Stimulated activated CD8-positive, alpha-beta memory T cell treated with anti-CD3 and anti-CD28 coated beads, Interleukin-4, amount 100 ng/mL, for 4 hours (primary cell): Measurements from ENCODE around the gene KCNMA1.

Experiments used
- DNase-seq, 2 donors: peaks; one replicate each; pipeline ENCODE4 v3.0.0-alpha.2; 2020; ENCODE audit warnings: low read depth in 2 of 2, low spot score in 1 of 2

KCNMA1 gene

DNA sequence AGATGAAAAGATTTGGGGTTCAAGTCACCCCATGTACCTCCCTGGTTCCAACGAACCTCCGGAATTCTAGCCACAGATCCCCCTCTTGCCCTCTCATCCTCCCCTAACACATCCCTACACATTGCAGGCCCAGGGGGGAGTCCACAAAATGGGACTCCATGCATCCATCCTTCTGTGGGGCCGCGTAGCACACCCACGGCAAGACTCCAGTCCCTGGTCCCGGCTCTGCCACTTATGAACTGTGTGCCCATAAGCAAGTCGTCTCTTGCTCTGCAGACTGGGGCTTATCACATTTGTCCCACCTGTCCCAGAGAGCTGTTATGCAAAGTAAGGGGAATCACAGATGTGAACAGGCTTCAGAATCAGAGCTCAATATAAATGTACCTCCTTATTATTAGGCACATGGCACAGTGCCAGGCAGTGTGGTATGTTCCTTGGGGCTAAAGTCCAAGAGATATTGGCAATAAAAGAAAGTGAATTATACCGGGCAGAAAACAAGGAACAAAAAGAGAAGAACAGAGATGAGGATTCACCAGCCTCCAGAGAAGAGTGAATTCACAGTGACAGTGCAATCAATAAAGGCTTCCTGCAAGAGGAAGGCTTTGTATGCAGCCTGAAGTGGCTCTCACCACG, 73.9 kb downstream of the KCNMA1 start:
- DNase-seq, result no peak

DNA sequence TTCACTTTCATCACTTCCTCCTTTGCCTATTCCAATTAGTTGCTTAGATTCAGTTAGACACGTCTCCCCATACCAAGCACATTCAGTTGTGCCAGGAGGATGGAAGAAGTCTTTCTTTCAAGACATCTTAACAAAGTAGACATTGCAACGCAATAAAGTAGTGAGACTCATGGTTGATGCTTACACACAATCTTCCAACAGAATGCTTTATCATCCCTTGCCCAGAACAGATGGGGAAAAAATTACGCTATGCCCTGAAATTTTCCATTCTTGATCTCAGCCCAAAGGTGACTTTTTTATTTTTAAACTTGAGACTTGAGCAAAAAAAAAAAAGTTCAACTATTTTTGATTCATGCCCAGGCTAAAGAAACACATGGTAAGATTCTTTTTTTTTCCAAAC, 74.9 kb downstream of the KCNMA1 start:
- DNase-seq, result no peak

DNA sequence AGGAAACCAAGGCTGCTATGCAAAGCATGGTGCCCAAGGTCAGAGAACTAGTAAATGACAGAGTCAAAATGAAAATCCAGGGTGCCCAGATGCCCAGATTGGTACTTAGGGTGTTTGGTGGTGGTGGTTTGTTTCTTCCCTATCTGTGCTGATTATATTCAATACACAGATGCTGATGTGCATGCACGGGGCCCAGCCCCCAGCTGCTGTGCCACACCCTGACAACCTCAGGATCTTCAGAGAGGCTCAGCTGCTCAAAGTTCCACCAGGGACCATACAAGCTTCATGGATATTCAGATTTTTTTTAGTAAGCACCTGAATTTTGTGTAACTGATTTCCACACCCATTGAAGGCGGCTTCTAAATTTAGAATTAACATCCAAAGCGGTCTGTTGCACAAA, 75.6 kb downstream of the KCNMA1 start:
- DNase-seq, result no peak

DNA sequence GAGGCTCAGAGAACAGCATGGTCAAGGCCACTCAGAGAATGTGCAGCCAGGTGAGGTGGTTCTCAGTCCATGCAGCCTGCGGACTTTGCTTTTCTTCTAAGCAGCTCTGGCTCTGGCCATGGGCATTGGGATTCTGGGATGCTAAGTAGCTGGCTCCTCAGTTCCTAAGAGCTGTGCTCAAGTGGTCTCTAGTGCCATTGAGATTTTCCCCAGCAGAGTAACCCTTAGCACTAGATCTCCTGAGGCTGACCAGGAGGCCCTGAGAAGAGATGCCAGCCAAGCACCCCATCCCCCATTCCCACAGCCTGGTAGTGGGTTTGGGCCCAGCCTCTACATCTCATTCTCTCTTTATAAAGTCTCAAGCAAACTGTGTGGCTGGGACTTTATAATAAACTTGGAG, 77.1 kb downstream of the KCNMA1 start:
- DNase-seq, result no peak

DNA sequence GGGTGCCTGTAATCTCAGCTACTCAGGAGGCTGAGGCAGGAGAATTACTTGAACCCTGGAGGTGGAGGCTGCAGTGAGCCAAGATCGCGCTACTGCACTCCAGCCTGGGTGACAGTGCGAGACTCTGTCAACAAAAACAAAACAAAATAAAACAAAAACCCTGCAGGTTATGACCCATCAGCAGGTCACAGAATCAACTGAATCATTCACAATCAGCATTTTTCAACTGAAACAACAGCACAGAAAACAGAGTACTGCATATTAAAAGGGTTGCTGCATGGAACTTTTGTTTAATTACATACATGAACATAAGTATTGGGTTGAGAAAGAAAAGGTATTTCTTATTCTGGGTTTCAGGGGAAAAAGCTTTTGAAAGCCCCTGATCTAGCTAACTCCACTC, 77.6 kb downstream of the KCNMA1 start:
- no peak for DNase-seq

DNA sequence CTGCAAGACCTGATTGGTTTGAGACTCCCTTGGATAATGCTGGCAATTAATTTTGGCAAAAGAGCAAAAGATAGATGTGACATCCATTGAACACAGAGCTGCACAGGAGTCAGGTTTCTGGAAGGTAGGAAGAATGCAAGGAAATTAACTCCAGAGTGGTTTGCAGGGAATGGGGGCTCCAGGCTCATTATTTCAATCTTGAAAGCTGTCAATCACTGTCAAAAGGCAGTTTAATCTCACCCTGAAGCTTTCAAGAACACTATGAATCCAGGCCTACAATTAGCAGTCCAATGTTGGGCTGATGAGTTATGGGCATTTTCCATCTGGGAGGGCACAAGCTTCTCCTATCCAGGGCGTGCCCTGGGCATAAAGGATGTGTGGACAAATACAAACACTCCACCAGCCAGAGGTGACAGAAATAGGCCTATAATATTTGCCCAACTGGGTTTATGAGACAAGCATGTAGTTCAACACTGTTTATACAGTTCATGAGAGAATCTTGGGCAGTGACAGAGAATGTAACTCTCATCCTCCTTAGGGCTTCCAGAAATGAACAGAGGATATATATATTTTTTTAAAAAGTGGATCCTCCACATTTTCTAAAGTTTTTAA, 80.5 kb downstream of the KCNMA1 start:
- DNase-seq, result no peak

DNA sequence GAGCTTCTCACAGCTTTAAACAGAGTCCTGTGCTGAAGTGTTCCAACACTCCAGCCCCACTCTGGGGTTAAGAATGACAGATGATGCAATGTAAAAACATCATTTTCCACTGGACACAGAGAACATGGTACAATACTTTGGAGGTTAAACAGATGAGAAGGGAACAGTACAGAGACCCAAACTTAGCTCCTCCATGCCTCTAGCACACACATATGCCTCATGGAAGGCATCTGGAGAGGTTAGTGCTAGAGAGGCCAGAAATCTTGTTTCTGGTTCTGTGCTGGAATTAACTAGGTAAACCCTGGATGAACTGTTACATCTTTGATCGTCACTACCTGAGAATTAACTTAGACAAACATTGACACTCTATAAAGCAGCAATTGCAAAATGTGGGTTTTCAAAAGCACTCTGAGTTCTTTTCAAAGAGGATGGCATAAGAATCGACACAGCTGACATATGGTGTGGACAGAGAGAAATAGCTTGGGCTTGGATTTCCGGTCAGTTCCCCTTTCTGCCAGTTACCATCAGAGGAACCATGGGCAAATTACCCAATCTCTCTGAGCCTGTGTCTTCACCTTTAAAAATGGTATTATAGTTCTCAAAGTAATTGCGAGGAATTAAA, 81.9 kb downstream of the KCNMA1 start:
- DNase-seq, result no peak

DNA sequence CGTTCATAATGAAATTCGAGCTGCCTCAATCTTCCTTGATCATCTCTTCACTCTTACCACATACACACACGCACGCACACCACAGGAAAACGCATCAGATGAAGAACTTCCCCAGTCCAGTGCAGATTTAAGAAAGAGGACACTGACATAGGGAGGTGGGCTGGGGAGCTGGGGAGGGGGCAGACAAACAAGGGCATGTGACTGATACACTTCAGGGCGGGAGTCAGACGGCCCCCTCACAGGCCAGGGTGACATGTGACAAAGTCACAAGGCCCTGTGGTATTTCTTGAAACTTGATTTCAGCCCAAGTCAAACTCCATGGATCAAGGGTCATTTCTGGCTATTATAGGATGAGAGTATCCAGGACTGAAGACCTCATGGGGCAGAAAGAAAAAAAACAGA, 82.6 kb downstream of the KCNMA1 start:
- no peak for DNase-seq

DNA sequence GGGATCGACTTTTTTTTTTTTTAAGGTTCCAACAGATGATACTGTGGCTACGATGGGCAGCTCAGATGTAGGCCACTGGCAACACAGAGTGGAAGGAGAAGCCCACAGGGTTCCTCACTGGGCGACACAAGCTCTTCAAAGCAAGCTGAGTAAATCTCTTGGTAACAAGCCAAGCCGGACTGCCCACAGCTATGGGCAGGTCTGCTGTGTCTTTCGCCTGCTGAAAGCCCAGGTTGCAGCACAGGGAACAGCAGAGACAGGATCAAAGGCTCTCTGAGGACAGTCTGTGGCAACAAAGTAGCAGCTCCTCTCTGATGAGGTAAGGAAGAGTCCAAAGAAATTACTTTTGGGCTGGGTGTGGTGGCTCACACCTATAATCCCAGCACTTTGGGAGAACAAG, 83.6 kb downstream of the KCNMA1 start:
- no peak for DNase-seq

DNA sequence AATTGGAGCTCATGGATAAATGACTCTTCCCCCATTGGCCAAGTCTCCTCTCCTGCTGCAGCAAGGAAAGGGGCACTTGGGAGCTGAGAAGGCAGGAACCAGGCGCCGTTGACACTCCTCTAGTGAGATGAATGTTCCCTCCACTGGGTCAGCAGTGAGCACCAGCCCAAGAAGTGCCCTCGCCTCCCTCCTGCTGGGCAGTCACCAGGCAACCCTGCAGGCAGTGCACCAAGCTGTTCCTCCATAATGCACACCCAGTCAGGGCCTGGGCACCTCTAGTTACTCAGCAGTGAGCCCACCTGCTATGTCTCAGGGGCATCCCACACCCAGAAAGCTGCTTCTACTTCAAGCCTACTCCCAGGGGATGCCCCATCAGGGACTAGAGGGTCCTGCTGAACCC, 84.3 kb downstream of the KCNMA1 start:
- DNase-seq, result no peak

DNA sequence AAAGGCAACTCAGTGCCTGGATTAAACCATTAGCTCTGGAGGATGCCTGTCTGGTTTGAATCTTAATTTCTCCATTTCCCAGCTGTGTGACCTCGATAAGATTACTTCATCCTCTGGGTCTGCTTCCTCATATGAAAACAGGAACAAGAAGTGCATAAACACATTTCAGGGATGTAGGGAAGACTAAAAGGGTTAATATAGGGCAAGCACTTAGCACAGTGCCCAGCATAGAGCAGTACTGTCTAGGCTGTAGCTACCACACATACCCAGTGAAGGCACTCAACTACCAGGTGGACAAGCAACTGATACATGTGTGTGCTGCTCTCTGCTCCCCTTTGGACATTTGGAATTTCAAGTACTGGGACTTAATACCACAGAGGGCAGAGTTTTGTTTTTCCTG, 85.4 kb downstream of the KCNMA1 start:
- DNase-seq, result no peak

DNA sequence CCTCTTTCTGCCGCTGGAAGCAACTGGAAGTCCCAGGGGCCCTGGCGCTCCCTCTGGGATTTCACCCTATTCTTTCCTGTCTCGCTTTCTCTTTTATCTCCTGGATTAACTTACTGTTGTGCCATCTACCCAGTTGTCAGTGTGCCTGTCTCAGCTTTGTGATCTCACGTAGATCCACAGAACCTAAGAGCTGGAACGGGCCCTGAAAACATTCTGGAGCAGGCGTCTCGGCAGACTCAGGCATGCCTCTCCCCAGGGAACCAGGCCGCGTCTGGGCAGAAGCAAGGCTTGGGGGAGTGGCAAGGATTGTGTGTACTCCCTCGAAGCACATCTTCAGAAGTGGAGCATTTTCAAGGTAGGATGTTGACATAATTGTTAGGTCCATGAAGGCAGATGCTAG, 87.2 kb downstream of the KCNMA1 start:
- no peak for DNase-seq

DNA sequence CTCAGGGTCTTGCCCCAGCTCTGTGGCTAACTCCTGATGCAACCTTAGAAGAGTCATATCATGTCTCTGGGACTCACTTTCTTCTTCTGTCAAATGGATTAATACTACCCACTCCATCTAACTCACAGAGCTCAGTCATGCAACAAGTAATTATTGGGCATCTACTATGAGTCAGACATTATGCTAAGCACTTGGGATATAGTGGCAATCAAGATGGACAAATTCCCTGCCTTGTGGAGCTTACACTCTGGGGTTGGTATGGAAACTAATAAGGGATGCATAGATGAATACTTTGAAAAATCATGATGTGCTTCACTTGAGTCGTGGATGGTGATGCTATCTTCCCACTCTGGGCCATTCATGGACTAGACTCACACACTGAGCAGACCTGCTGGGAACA, 88.9 kb downstream of the KCNMA1 start:
- no peak for DNase-seq

DNA sequence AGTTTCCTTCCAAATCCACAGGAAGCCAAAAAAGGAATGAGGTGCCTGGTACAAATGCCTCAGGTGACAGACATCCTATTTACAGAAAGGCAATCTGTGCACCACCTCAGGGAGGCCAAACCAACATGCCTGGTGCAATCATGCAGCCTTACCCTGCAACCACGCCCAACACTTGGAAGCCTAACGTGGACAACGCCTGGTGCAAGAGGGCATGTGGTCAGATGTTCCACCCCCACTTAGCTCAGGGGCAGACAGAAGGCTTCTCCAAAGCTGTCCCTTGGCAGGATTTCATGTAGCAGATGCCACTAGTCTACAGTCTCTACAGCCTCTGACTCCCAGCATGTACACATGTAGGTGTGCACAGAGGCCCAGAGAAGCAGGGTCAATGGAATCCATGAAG, 89.5 kb downstream of the KCNMA1 start:
- no peak for DNase-seq

DNA sequence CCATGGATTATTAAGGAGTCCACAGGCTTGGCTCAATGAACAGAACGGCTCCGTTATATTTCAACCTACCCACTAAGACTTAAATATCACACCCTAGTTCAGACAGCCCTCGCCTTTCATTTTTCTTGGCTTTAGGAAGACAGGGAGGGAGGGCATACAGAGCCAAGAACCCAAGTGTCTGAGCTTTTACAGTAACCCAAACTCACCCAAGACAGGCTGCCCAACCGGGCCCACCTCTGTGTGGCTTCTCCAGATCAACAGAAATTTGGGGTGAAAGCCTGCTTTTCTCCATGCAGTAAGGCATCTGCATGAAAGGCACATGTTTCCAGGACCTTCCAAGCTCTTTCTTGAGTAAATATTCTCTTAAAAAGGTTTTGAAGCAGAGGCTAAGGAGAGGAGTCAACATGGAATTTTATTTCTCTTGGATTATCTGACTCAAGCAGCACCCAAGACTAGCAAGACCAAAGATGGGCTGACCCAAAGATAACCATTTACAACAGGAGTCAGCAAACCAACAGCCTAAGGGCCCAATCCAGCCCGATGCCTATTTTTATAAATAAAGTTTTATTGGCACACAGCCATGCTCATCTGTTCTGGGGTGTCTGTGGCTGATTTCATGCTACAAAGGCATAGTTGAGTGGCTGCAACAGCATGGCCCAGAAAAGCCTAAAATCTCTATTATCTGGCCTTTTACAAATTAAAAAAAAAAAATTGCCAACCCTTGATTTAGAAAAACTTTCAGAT, 90.1 kb downstream of the KCNMA1 start:
- no peak for DNase-seq

DNA sequence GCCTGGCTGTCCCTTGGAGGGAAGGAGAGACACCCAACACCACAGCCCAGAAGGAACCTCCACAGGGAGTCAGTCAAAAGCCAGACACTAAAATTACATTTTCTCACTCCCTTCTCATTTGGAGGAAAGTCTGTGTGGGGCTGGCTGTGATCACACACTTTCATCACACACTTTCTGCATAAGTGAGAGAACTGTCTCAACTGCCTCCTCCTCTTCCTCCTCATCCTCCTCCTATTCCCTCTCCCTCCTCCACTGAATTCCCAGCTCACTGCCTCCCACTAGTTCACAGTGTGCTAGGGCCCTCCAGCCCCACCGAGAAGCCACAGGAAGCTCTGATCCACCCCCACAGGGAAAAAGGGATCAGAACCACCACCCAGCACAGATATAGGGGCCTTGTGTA, 91.6 kb downstream of the KCNMA1 start:
- DNase-seq, result no peak

DNA sequence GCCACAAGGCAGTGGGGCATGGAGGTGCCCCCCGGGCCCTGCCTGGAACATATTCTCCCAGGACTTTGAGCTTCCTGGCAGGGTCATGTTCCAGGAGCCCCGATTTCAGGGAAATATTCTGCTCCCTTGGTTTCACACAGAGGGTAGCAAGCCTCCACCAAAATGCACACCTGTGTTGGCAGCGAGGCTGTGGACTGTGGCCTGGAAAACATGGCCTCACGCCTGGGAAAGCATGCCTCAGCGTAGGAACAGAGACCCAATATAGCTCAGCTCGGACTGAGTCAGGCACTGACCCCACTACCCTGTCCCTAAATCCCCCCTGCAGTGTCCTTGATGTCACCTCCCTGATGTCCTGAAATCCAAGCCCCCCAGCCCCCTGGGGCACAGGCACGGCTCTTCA, 92.0 kb downstream of the KCNMA1 start:
- no peak for DNase-seq

DNA sequence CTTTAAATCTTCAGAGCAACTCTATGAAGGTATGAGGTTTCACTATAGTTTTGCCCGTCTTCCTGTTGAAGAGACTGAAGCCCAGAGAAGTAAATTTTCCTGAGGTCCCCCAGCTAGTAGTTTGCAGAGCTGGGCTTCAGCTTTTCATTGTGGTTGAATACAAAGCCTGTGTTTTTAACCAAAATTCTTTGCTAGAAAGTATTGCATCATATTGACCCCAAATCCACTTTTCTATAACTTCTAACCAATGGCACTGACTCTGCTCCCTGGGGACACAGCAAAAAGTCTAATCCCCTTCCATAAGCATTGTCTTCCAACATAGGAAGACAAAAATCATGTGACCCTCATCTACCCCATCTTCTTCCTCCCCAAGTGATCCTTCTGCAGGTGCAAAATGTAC, 93.0 kb downstream of the KCNMA1 start:
- DNase-seq, result no peak

DNA sequence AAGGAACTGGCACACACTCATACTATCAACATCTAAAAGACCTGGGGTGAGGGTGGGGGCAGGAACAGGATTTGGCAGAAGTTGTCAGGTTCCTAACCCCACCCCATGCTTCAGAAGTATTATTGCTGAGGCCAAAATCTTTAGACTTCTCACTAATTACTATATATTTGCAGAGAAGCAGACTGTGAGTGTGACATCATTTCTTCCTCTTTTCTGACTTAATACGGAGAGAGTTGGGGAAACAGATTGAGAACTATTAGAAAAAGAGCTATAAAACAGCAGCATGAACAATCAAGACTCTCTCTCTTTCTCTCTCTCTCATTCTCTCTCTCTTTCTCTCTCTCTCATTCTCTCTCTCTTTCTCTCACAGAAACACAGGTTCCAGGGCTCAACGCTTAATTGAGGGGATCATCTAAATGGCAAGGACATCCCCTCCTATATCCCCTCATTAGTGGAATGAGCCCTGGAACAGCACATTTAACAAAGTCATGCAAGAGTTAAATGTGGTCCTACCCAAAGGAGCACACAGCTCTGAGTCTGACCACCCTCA, 94.8 kb downstream of the KCNMA1 start:
- DNase-seq, result no peak

DNA sequence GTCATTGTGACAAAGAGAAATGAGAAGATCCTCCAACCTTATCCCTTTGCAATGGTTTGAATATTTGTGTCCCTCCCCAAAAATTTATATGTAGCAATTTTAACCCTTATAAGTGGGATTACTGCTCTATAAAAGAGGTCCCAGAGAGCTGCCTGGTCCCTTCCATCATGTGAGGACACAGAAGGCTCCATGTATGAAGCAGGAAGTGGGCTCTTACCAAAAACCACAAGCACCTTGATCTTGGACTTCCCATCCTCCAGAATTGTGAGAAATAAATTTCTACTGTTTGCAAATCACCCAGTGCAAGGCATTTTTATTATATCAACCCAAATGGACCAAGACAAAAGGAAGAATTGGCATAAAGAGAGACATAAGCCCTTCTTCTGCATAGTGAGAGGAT, 95.7 kb downstream of the KCNMA1 start:
- no peak for DNase-seq

DNA sequence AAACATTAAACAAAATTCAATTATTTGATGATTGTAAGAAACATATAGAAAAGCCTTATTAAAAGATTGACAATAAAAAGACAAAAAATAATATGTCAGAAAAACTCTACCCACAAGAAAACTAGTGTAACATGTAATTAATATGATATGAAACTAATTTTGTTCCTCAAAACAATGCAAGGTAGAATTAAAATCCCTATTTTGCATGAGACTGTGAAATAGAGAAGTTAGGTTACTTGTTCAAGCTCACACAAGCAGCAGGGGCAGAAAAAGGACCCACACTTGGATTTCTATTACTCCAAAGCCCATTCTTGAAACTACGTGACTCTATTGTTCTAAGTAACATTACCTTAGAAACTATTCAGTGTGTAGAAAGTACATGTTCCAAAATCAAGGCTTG, 96.4 kb downstream of the KCNMA1 start:
- no peak for DNase-seq
